H1 (cell line): Measurements from ENCODE around the gene TRNP1. TPM values are rescaled to one million over a fixed set of nuclear protein-coding genes. Genes with fewer than 3 reads are reported as not detected.

Experiments
- CTCF ChIA-PET: fragments of 300-600 bp; sonication (Branson Sonifier 250); formaldehyde crosslinking; loops from one replicate; lab custom pipeline; 2021; ENCODE audit not compliant: partially characterized antibody; lab: Charles Lee
- POLR2A ChIA-PET: fragments of 300-600 bp; sonication (Branson Sonifier 250); formaldehyde crosslinking; loops from one replicate; lab custom pipeline; 2021; ENCODE audit warnings: inconsistent platforms; ENCODE audit not compliant: partially characterized antibody; lab: Charles Lee
- DNase-seq, 2 experiments: peaks; one replicate each; pipeline versions ENCODE4 v3.0.0 to v3.0.0-alpha.2; 2010 to 2022; ENCODE audit warnings: low spot score in 2 of 2, low read depth in 1 of 2, mixed read lengths in 1 of 2
- FAIRE-seq: peaks from 2 replicates; lab custom pipeline; 2011; peaks lifted over from hg19 to GRCh38; lab: Jason Lieb, UNC
- H2AFZ ChIP-seq: 2 replicates; pipeline ENCODE4 v1.8.1; 2012; ENCODE audit warnings: low read length, inconsistent platforms
- H2AK5ac ChIP-seq: 2 replicates; pipeline ENCODE4 v1.6.1; 2013; ENCODE audit warnings: low read depth, low read length
- H2BK120ac ChIP-seq: replicated peaks from 2 replicates; pipeline ENCODE3; 2013; ENCODE audit warnings: low read depth, low read length, inconsistent platforms
- H2BK12ac ChIP-seq: 2 replicates; pipeline ENCODE4 v1.6.1; 2013; ENCODE audit warnings: low read depth, low read length
- H2BK15ac ChIP-seq: 2 replicates; pipeline ENCODE4 v1.6.1; 2013; ENCODE audit warnings: low read length
- H2BK20ac ChIP-seq: 2 replicates; pipeline ENCODE4 v1.6.1; 2013; ENCODE audit warnings: low read length
- H2BK5ac ChIP-seq: 2 replicates; pipeline ENCODE4 v1.6.1; 2013; ENCODE audit warnings: low read depth, low read length
- H3K14ac ChIP-seq: 2 replicates; pipeline ENCODE4 v1.6.1; 2013; ENCODE audit warnings: inconsistent platforms; ENCODE audit not compliant: insufficient read length
- H3K18ac ChIP-seq: 2 replicates; pipeline ENCODE4 v1.6.1; 2013; ENCODE audit warnings: low read length; ENCODE audit errors: extremely low read depth
- H3K23ac ChIP-seq: 2 replicates; pipeline ENCODE4 v1.6.1; 2013; ENCODE audit warnings: inconsistent platforms; ENCODE audit not compliant: insufficient read length
- H3K23me2 ChIP-seq: 2 replicates; pipeline ENCODE4 v1.6.1; 2013; ENCODE audit warnings: low read depth, low read length
- H3K27ac ChIP-seq: 2 replicates; pipeline ENCODE4 v1.6.1; 2011; ENCODE audit warnings: low read depth, low read length, inconsistent platforms
- H3K27me3 ChIP-seq, 4 experiments: replicated peaks in 1 of 4; 1 replicate in 1 of 4; 2 replicates in 3 of 4; pipeline versions ENCODE4 v1.6.1 to v1.8.1; 2011 to 2013; ENCODE audit warnings: low read length in 3 of 4, mild to moderate bottlenecking in 3 of 4, inconsistent platforms in 2 of 4, mixed read lengths in 2 of 4, moderate library complexity in 1 of 4; ENCODE audit not compliant: control insufficient read depth in 3 of 4, insufficient read depth in 3 of 4; ENCODE audit errors: extremely low read depth in 1 of 4
- H3K36me3 ChIP-seq, 4 experiments: 2 replicates each; pipeline versions ENCODE4 v1.6.1 to v1.8.1; 2011 to 2013; ENCODE audit warnings: mild to moderate bottlenecking in 4 of 4, low read length in 3 of 4, moderate library complexity in 2 of 4, control low read depth in 1 of 4, inconsistent platforms in 1 of 4; ENCODE audit not compliant: insufficient read depth in 4 of 4, control insufficient read depth in 2 of 4
- H3K4ac ChIP-seq: replicated peaks from 2 replicates; pipeline ENCODE3; 2013; ENCODE audit warnings: low read length, low read depth, mixed read lengths, inconsistent platforms; ENCODE audit not compliant: insufficient read length
- H3K4me1 ChIP-seq, 4 experiments: replicated peaks in 1 of 4; 1 replicate in 1 of 4; 2 replicates in 3 of 4; pipeline versions ENCODE4 v1.6.1 to v1.8.1; 2011 to 2013; ENCODE audit warnings: low read length in 3 of 4, inconsistent platforms in 2 of 4, mixed read lengths in 1 of 4; ENCODE audit not compliant: insufficient read depth in 4 of 4, control insufficient read depth in 3 of 4
- H3K4me2 ChIP-seq, 2 experiments: 2 replicates each; pipeline versions ENCODE4 v1.6.1 to v1.8.1; 2011 to 2013; ENCODE audit warnings: low read depth in 2 of 2, low read length in 2 of 2, control low read depth in 1 of 2, inconsistent platforms in 1 of 2, mild to moderate bottlenecking in 1 of 2; ENCODE audit not compliant: insufficient read depth in 1 of 2
- H3K4me3 ChIP-seq, 4 experiments: fragments of 200-600, 300-600 bp in 1 of 4; sonication (generic), shearing (Covaris generic), sonication (Bioruptor Twin) in 1 of 4; 2 replicates each; pipeline versions ENCODE4 v1.5.1 to v1.8.1; 2011 to 2016; ENCODE audit warnings: low read length in 4 of 4, low read depth in 3 of 4, control low read depth in 2 of 4, inconsistent platforms in 2 of 4, mild to moderate bottlenecking in 2 of 4, mixed read lengths in 1 of 4, moderate library complexity in 1 of 4; ENCODE audit not compliant: insufficient read depth in 2 of 4; ENCODE audit errors: extremely low read depth in 1 of 4
- H3K56ac ChIP-seq: replicated peaks from 2 replicates; pipeline ENCODE3; 2013; ENCODE audit warnings: low read depth, mild to moderate bottlenecking, mixed read lengths, low read length, inconsistent platforms; ENCODE audit not compliant: insufficient read length
- H3K79me1 ChIP-seq: 2 replicates; pipeline ENCODE4 v1.6.1; 2013; ENCODE audit warnings: low read depth, low read length, control low read depth
- H3K79me2 ChIP-seq, 2 experiments: 2 replicates each; pipeline versions ENCODE4 v1.6.1 to v1.8.1; 2012 to 2013; ENCODE audit warnings: low read length in 2 of 2, mild to moderate bottlenecking in 2 of 2, inconsistent platforms in 1 of 2; ENCODE audit not compliant: insufficient read depth in 2 of 2, control insufficient read depth in 1 of 2
- H3K9ac ChIP-seq, 4 experiments: replicated peaks in 1 of 4; 1 replicate in 1 of 4; 2 replicates in 3 of 4; pipeline versions ENCODE4 v1.6.1 to v1.8.1; 2011 to 2013; ENCODE audit warnings: low read depth in 3 of 4, low read length in 3 of 4, control low read depth in 2 of 4, mild to moderate bottlenecking in 2 of 4, moderate library complexity in 2 of 4, inconsistent platforms in 1 of 4; ENCODE audit errors: extremely low read depth in 1 of 4
- H3K9me3 ChIP-seq, 2 experiments: 2 replicates each; pipeline versions ENCODE4 v1.6.1 to v1.8.1; 2012 to 2013; ENCODE audit warnings: mild to moderate bottlenecking in 2 of 2, moderate library complexity in 2 of 2, control low read depth in 1 of 2, inconsistent platforms in 1 of 2, low read depth in 1 of 2, low read length in 1 of 2, mixed read lengths in 1 of 2; ENCODE audit not compliant: insufficient read depth in 2 of 2
- H4K20me1 ChIP-seq, 2 experiments: replicated peaks in 1 of 2; 2 replicates each; pipeline versions ENCODE3 to v1.8.1; 2011 to 2013; ENCODE audit warnings: inconsistent platforms in 2 of 2, low read length in 2 of 2, mild to moderate bottlenecking in 1 of 2; ENCODE audit not compliant: insufficient read depth in 2 of 2, control insufficient read depth in 1 of 2
- H4K5ac ChIP-seq: 2 replicates; pipeline ENCODE4 v1.6.1; 2013; ENCODE audit warnings: low read length, low read depth, mixed read lengths, inconsistent platforms; ENCODE audit not compliant: insufficient read length
- H4K8ac ChIP-seq: 2 replicates; pipeline ENCODE4 v1.8.0; 2013; ENCODE audit warnings: mild to moderate bottlenecking, moderate library complexity, low read length, inconsistent platforms; ENCODE audit not compliant: insufficient read depth; ENCODE audit errors: extremely low read depth
- H4K91ac ChIP-seq: replicated peaks from 2 replicates; pipeline ENCODE3; 2013; ENCODE audit warnings: low read length, mixed read lengths, inconsistent platforms; ENCODE audit not compliant: insufficient read length
- ATF2 ChIP-seq: IDR thresholded peaks from 2 replicates; pipeline ENCODE4 v1.6.1; 2012; ENCODE audit warnings: low read length, inconsistent platforms
- BACH1 ChIP-seq: IDR thresholded peaks from 2 replicates; pipeline ENCODE4 v1.6.1; 2012; ENCODE audit warnings: low read length, improper control_type of control experiment
- BCL11A ChIP-seq, 2 experiments: IDR thresholded peaks; one replicate each; pipeline ENCODE4 v1.6.1; 2011; ENCODE audit warnings: low read depth in 2 of 2, low read length in 2 of 2, mild to moderate bottlenecking in 2 of 2
- CHD2 ChIP-seq: IDR thresholded peaks from 2 replicates; pipeline ENCODE4 v1.6.1; 2012; ENCODE audit warnings: low read length, improper control_type of control experiment
- EZH2 ChIP-seq: fragments of 200-600 bp; sonication (generic); IDR thresholded peaks from 2 replicates; pipeline ENCODE4 v1.7.1; 2012; ENCODE audit warnings: low read depth, mild to moderate bottlenecking, moderate library complexity, low read length, inconsistent platforms; ENCODE audit not compliant: severe bottlenecking
- POLR2A ChIP-seq, 2 experiments: IDR thresholded peaks; 1 replicate in 1 of 2; 2 replicates in 1 of 2; pipeline ENCODE4 v1.6.1; 2011; ENCODE audit warnings: low read depth in 2 of 2, low read length in 2 of 2, mild to moderate bottlenecking in 2 of 2; ENCODE audit errors: control extremely low read depth in 1 of 2
- RAD21 ChIP-seq, 2 experiments: IDR thresholded peaks in 1 of 2; conservative IDR thresholded peaks in 1 of 2; 2 replicates each; pipeline ENCODE4 v1.6.1; 2011; ENCODE audit warnings: low read depth in 2 of 2, low read length in 2 of 2, improper control_type of control experiment in 1 of 2, inconsistent platforms in 1 of 2, mild to moderate bottlenecking in 1 of 2, moderate library complexity in 1 of 2
- TBP ChIP-seq: IDR thresholded peaks from 2 replicates; pipeline ENCODE4 v1.6.1; 2011; ENCODE audit warnings: low read depth, low read length, improper control_type of control experiment
- TEAD4 ChIP-seq: IDR thresholded peaks from 2 replicates; pipeline ENCODE4 v1.6.1; 2012; ENCODE audit warnings: low read depth, low read length, inconsistent platforms, mixed read lengths
- WGBS, 2 experiments: shearing (Covaris generic) in 1 of 2; methylation state at CpG; one replicate each; pipeline versions ENCODE4 v1.1.6 to v1.1.7; 2013 to 2015; ENCODE audit warnings: low lambda C conversion rate in 2 of 2, mixed read lengths in 2 of 2, inconsistent platforms in 1 of 2, low coverage in 1 of 2, missing lambda C conversion rate in 1 of 2; ENCODE audit not compliant: insufficient replicate concordance in 2 of 2, insufficient coverage in 1 of 2, insufficient read length in 1 of 2; ENCODE audit errors: extremely low coverage in 1 of 2, missing lambda C conversion rate in 1 of 2; 5-methylcytosine and 5-hydroxymethylcytosine counted together
- polyA plus RNA-seq, 7 experiments: library from polyadenylated mRNA; depleted of rRNA in 3 of 7; stranded (reverse) in 5 of 7; unstranded in 2 of 7; fragments of >200 nt in 5 of 7; fragments of 200-250 nt in 2 of 7; gene quantifications; 1 replicate in 5 of 7; 2 replicates in 1 of 7; 4 replicates in 1 of 7; pipeline versions ENCODE4 v1.2.1 to v1.2.3, GENCODE V29; 2011 to 2013; ENCODE audit warnings: missing spikeins in 2 of 7, mixed read lengths in 2 of 7
- total RNA-seq: library from RNA; stranded (reverse); fragmentation: NEBNext Ultra II Directional; extraction: Animal tissue kit (Norgen Biotek cat#: 25700); gene quantifications from 2 replicates; pipeline ENCODE4 v1.2.1, GENCODE V29; 2021

The TRNP1 gene
- total and polyA plus RNA-seq, 2 of the 8 experiments (the other 6 are each of a cell fraction or from before 2014, with no cell fraction given): 51.7 to 102 TPM

- H3K79me1 ChIP-seq: no peaks in the 10 kb centered on the region
- peak overlapping the region; percentile 93 for H3K18ac ChIP-seq
- peak overlapping the region; percentile 60 to 62 for H3K4me2 ChIP-seq
- no peaks in the 10 kb centered on the region for H3K27me3 ChIP-seq
- H2BK20ac ChIP-seq: peak overlapping the region; percentile 80
- H2AFZ ChIP-seq: no peak overlapping the region
- peak overlapping the region; percentile 51 for H2BK120ac ChIP-seq
- H3K23me2 ChIP-seq: no peaks in the 10 kb centered on the region; the same call in 1 of the 2 replicates
- no peaks in the 10 kb centered on the region for H3K9me3 ChIP-seq
- CTCF ChIA-PET: interaction anchor here (0.6 to 14.5 kb wide), 8 partner anchors 10 to 265 kb away, joined by 3 to 139 read pairs (median 6); partner anchors contain the start of gene TRNP1
- H3K79me2 ChIP-seq: no peaks in the 10 kb centered on the region
- peak overlapping the region; percentile 9 to 48 (median 23); a peak in 7 of 8 replicates for H3K4me3 ChIP-seq
- H4K8ac ChIP-seq: peak overlapping the region; percentile 87
- peak overlapping the region; percentile 62 for H3K23ac ChIP-seq
- peak overlapping the region; percentile 51 for H3K4ac ChIP-seq
- FAIRE-seq (peak; percentile 32), DNase-seq (peak in 1 of 2 experiments; percentile 80)
- WGBS, 2 experiments: 17% methylated on average over 40 of the region's 43 CpGs; no CpG with 5 or more reads in 1 of the 2 experiments
- peak overlapping the region; percentile 96 for H2BK12ac ChIP-seq
- peak overlapping the region; percentile 94 for H4K91ac ChIP-seq
- H4K5ac ChIP-seq: peak overlapping the region; percentile 82
- H3K56ac ChIP-seq: no peak overlapping the region
- no peaks in the 10 kb centered on the region for H3K36me3 ChIP-seq
- H2BK5ac ChIP-seq: peak overlapping the region; percentile 97
- H3K27ac ChIP-seq: peak overlapping the region; percentile 77
- peak overlapping the region; percentile 81 for H2BK15ac ChIP-seq
- H3K14ac ChIP-seq: no peak overlapping the region
- peaks cover 16 to 29% (median 19%) of the 10 kb centered on the region in 4 experiments for H3K4me1 ChIP-seq
- no peaks in the 10 kb centered on the region for H4K20me1 ChIP-seq
- POLR2A ChIA-PET: interaction anchor here (1.0 to 58.9 kb wide), 11 partner anchors 9 to 335 kb away, joined by 3 to 1829 read pairs (median 3); partner anchors contain the start of genes TENT5B and TRNP1
- peak overlapping the region; percentile 84 for H2AK5ac ChIP-seq
- H3K9ac ChIP-seq: peak overlapping the region in 2 of 4 experiments; percentile 57 to 67; a peak in 4 of 7 replicates
- TF ChIP-seq BACH1 (peak; percentile 95), TEAD4 (peak; percentile 92), POLR2A (IDR thresholded peaks at IDR 0.05; ENCODE audit: control extremely low read depth in 1 of 2, low read depth in 2 of 2, low read length in 2 of 2) (peak in 1 of 2 experiments; percentile 47; a peak in 2 of 3 replicates), ATF2 (peak; percentile 79), CHD2 (no peak), TBP (no peak), RAD21 (IDR thresholded peaks at IDR 0.05 in 1 of 2, conservative IDR thresholded peaks at IDR 0.05 in 1 of 2; ENCODE audit: low read depth in 2 of 2, low read length in 2 of 2) (peak in 1 of 2 experiments; percentile 22; a peak in 1 of 4 replicates), BCL11A (IDR thresholded peaks at IDR 0.05; ENCODE audit: low read depth in 2 of 2, low read length in 2 of 2) (no peak), EZH2 (no peak)
Measured at GRCh38 chr1:27031235-27032118, 38.0 kb downstream of the TRNP1 start.
